NCI-H2029 (cell line): Measurements from ENCODE around the gene UBE2QL1.

ENCODE experiments used
- DNase-seq: peaks from one replicate; lab custom pipeline; 2025; lab: John Stamatoyannopoulos, UW

Gene UBE2QL1

DNA sequence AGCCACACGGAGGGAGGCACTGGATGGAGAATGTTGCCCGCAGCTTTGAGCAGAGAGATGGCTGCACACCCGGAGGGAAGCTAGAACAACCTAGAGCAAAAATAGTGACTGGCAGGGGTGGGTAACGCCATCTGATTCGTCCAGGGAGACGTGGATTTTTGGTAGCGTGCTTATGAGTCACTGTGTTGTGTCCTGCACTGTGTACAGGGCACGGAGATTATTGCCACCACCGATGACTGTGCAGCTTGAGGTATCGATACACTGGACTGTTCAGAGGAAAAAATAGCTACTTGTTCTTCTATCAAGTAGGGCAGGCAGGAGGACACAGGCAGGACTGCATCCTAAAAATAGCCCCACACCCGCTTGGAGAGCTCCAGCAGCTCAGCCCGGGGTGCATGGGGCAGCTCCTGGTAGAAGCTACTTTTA, 6.0 kb downstream of the UBE2QL1 start:
- DNase-seq: no peak

DNA sequence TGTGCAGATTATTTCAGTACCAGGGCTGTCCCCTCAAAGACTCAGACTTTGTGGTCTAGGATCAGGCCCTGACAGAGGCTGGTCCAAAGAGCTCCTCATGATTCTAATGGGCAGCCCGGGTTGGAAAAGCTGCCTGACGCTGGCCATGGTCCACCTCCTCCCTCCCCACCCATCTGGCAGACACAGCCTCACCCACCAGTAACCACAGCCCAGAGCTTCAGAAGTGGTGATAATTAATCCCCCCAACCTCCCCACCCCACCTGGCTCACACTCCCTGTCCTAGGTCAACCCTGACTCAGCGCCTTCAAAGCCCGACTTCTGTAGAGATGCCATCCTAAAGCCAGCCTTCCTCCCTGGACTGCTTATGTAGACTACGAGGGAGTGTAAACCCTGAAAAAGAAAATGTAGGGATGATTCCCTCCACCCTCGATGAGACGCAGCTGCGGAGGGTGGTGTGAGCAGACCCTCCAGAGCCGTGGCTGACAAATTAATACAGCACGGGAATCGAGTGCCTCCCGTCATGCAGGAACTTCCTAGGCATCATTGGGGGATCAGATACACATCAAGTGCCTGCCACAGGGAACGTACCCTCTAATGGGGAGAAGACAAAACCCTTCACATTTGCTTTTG, 7.0 kb downstream of the UBE2QL1 start:
- no peak for DNase-seq

DNA sequence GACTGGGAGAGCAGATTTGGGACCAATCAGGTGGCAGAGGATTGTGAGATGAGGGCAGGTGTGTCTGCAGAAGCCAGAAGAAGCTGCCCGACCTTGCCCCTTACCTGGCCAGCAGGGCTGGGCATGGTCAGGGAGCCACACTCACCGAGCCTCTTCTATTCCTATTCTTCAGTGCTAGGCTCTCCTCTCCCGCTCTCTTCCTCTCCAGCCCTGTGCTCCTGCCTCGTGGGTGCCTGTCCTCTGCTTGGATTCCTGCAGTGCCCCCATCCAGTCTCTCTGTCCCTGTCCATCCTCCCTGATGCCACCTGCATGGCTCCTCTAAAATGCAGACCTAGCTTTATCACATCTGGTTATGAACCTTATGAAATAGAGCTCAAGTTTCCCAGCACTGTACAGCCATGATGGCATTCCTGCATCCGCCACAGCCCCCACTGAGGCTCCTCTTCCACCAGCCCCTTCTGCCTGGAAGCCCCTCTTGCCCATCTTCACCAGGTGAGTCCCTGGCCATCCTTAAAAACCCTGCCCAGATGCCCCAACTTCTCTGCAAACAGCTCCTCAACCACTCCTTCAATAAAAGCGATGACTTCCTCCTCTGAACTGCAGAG, 8.2 kb downstream of the UBE2QL1 start:
- no peak for DNase-seq

DNA sequence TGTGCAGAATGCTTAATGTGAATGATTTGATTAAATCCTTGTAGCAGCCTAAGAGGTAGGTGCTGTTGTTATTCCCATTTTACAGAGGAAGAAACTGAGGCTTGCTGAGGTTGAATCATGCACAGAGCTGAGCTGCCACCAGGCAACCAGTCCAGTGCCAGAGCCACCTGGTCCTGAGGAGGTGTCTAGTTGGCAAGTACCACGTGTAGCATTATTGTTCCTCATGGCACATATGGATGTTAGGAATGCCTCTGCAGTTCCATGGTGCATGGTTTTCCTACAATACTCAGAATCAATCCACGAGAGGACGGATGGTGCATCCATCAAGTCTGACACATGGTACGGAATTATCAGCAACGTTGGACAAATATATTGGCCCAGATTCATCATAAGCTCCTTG, 8.9 kb downstream of the UBE2QL1 start:
- no peak for DNase-seq

DNA sequence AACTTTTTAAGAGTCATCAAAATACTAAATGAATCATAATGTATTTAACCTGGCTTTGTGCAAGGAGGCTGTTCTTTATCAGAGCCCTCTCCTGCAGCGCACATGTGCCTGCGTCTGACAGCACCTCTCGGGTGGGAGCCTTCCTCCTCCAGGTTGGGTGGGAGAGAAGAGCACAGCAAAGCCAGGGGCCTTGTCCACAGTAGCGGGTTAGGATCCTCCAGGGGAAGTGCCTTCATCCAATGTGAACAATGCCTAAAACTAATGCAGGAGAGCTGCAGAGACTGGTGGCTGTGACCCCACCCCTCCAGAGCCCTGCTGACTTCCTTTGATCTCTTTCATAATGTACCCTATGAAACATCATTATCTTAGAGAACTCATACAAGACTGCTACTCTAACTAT, 10.2 kb downstream of the UBE2QL1 start:
- no peak for DNase-seq

DNA sequence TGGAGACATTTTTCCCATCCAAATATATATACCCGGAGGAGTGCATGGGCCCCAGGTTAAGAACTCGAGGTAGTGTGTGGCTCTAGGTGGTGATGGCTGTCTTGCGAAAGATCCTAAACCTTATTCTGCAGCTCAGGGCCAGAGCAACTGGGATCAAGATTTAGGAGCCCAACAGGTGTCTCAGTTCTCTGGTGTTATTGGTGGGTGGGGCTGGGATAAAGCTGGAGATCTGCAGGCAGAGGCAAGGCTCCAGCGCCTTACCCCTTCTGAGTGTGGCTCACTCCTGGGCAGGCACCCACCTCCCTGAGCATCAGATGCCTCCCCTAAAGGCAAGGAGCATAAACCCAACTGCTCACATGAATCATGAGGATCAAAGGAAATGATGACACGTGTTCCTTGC, 11.2 kb downstream of the UBE2QL1 start:
- DNase-seq: no peak

DNA sequence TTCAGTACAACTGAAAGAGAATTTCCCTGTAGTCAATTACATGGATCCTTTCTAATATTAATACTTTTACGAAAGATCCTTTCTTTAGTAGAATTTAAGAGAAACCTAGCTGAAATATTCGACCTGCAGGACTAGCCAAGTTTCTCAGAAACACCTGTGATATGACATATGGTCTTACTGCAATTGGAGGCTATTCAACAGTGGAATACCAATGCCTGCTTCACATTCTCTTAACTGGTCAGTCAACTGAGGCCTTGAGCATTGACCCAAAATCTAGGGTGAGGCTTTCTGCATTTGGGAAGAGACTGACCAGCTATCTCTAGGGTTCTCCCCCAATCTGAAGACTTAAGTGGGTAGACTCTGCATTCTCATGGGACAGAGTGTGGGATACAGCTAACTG, 12.3 kb downstream of the UBE2QL1 start:
- no peak for DNase-seq

DNA sequence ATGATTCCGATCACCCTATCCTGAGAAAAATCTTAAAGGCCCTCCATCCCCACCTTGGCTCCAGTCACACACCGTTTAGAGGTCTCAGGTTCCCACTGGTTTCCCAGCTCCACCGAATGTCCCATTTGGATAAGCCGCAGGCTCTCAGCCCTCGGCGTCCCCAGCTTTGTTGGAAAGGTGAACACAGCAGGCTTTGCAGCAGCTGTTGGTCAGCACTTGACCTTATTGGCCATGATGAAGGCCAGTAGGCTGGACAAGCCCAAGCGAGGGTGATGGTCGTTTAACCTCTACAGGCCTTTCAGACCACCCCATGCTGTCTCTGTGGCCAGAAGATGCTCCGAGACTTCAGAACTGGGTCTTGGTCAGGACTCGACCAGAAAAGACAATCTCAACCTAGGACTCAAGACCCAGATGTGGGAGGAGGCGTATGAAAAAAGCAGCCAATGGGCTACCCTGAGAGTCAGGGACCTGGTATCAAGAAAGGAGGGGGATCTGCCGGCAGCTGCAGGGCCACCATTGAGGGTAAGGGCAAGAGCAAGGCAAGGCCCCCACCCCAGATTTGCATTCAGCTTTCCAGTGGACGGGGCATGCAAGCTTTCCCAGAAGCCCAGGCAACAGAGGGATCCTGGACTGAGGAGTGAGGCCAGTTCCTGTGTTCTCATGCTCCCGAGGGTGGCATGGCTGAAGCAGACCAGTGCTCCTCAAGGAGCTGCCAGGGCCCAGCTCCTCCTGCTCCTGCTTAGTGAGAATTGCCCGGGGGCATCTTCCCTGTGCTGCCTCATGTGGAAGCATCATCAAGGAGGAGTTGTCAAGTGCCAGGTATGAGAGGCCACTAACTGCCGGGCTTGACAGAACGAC, 13.4 kb downstream of the UBE2QL1 start:
- no peak for DNase-seq

DNA sequence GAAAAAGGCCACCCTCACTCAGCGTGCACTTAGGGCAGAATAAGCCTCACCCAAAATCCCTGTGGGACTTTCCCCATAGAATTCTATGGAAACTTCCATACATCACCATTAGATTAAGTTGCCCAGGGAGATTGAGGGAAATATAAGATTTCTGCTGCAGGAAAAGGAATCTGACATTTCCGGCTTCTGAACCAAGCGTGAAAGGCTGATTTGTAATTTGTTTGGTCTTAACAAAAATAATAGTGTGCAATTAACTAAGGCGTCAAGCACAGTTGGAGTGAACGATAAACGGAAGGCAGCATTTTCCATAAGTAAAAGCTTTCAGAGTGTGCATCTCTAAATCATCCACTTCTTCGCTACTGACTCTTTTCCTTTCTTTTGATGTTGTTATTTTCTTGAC, 14.0 kb downstream of the UBE2QL1 start:
- DNase-seq: no peak

DNA sequence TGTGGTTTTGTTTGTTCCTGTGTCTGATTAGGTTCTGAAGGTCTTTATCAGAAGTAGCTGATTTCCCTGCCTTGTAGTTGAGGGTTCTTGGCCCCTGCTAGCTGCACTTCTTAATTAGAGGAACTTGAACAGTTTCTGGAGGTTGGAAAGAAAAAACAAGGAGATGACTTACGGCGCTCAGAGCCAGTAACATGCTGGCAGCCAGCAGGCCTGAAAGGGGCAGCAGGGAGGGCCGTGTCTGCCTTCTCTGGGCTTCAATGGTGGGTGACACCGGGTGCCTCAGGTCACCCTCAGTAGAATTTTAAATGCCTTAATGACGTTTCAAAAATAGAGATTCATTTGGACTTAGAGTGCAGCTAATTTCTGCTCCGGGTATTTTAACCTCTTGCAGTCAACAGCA, 15.8 kb downstream of the UBE2QL1 start:
- DNase-seq: no peak

DNA sequence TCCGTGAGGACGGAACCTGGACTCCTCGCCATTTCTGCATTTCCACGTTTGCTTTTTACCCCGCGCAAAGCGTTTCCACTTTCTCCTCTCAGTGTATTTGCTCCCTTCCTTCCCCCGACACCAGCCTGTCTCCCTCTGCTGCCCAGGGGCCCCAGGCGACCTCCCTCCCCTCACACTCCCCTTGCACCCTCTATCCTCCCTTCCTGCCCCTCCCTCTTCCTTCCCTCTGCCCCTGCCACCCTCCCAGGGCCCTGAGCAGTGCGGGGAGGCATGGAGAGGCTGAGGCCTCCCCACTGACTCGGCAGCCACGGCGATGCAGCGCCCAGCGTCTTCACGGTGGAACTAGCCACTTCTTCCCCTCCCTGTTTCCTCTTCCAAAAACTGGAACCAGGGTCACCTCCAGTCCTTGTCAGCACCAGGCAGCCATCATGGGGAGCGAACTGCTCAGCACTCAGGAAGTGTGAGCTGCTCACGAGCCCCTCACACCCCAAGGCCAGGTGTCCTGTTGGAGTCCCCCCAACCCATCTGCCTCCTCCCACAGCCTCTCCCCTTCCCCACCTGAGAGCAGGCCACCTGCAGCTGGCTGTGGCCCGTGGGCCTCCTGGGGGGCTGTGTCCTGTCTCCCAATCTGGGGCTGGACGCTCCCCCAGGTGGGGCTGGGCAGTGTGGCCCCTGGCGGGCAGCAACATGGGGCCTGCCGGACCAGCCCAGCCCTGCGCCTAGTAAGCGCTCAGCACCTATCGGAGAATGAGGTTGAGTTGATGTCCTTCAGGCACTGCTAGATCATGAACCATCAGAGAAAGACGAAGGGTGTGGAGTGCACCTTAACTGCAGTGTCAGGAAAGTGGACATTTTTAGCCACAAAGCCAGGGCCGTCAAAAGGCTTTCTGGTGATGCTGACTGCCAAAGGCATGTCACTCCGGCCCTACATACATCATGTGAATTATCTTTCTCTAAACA, 17.5 kb downstream of the UBE2QL1 start:
- no peak for DNase-seq

DNA sequence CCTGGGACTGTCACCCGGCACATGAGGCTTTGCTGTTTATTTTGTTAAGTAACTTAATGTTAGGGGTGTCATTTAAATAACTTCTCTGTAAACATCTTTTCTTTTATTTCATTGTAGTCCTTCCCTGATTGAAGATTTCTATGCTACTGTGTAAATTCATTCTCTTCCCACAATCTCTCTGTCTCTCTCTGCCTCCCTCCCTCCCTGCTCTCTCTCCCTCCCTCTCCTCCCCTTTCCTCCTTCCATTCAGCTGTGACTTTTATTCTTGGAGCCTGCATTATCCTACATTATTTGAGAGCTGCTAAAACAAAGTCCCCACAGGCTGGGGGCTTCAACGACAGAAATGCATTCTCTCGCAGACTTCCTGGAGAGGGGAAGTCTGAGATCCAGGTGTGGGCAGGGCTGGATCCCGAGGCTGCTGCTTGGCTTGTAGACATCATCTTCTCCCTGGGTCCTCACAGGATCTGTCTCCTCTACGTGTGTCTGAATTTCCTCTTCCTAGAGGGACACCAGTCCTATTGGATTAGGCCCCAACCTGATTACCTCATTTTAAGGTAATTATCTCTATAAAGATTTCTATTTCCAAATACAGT, 18.4 kb downstream of the UBE2QL1 start:
- no peak for DNase-seq

DNA sequence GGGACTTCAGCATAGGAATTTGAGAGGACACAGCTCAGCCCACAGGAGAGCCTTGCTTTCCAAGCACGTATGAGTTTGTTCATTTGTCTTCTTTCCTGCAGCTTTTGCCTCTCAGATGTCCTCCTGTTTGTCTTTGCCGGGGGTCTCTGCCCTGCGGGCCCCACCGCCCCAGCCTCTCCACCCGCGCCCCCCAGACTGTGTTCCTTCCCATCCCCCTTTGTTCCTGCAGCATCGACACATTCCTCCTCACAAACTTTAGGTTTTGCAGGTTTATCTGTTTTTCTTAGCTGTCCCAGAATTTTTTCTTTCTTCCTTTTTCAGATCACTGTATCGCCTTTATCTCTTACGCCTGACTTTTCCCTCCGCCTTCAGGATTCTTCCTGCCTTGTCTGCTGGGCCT, 18.9 kb downstream of the UBE2QL1 start:
- no peak for DNase-seq

DNA sequence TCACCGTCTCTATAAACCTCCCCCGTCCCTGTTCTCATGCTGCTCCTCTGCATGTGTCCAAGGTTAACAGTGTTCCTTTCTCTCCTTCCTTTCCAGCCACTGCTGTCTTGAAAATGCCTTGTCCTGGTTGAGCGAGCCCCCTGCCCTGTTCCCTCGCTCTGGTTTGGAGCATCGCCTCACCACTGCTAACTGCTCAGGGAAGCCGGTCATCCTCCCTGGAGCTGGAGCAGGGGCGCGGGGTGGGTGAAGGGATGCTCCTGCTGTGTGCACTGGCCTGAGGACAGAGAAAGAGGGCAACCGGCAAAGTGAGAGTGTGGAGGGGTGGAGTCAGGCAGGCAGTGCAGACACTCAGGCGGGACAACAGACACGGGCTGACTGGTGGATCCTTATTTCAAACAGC, 19.4 kb downstream of the UBE2QL1 start:
- no peak for DNase-seq

DNA sequence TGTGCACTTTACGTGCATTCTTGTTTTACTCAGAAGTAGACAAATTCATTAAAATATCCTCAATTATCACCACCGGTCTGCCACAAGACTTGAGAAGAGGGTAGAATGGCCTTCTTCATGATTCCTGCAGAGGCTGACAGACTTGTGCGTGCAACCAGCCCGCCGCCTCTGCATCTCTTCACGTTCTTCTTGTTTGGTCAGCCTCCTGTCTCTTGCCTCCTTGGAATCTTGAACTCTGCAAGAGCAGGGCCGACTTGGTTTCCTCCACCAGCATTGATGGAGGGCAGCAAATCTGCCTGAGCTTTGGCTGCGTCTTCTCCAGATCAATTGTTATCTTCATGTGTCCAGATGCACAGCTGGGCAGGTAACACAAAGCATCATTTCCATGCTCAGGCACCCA, 20.2 kb downstream of the UBE2QL1 start:
- no peak for DNase-seq

DNA sequence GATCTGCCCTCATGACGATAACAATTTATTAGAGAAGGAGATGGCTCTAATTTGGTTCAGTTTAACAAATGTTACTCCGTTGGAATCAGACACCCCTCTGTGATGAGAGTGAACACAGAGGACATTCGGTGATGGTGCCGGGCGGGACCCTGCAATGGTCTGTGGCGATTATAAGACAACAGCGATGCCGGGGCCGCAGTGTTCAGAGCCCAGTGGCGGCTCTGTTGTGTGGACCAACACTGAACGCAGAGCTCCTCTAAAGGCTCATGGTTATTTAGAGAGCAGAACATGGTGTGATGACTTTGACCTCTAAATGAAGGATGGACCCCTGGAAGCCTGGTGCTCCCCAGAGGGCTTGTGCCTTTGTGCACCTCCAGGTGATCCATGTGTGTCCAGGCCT, 21.2 kb downstream of the UBE2QL1 start:
- DNase-seq: no peak

DNA sequence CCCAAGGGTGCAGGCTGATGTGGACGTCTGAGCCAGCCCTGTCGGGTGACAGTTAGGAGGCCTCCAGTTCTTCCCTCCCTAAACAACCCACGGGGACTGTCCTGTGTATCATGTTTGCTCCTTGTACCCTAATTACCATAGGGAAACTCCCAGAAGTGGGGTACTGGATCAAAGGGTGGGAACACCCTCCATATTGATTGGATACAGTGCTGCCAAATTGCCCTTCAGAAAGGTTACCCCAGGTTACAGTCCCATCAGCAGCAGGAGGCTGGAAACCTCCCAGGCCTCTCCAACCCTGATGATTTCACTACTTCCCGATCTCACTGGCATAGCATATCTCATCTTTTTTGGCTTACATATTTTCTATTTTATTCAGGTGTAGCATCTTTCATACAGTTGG, 22.0 kb downstream of the UBE2QL1 start:
- no peak for DNase-seq

DNA sequence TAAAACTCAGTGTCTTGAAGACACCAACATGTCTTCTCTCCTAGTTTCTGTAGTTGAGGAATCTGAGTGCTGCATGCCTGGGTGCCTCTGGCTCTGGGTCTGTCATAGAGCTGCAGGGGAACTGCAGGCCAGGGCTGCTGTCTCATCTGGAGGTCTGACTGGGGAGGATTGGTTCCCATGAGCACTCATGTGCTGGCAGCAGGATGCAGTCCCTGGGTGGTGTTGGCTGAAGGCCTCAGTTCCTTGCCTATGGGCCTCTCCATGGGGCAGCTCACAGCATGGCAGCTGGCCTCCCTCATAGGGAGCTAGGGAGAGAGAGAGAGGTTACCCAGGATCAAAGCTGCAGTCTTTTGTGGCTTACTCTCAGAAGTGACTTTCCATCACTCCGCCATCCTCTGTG, 22.6 kb downstream of the UBE2QL1 start:
- no peak for DNase-seq

DNA sequence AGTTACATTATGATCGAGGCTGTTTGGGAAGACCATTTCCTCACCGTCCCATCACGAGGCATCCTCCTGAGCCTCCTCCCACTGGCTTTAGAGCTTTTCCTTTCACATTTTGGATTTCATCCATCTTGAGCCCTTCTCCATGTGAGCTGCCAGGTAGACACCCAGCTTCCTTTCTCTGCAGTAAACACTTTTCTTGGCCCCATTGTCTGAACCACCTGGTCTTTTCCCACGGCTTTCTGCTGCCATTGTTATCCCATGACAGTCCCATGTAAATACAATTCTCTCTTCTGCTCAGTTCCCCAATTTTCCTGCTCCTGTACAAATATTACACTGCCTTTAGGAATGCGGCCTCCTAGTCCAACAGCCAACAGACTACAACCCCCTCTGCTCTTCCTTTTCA, 24.1 kb downstream of the UBE2QL1 start:
- no peak for DNase-seq

DNA sequence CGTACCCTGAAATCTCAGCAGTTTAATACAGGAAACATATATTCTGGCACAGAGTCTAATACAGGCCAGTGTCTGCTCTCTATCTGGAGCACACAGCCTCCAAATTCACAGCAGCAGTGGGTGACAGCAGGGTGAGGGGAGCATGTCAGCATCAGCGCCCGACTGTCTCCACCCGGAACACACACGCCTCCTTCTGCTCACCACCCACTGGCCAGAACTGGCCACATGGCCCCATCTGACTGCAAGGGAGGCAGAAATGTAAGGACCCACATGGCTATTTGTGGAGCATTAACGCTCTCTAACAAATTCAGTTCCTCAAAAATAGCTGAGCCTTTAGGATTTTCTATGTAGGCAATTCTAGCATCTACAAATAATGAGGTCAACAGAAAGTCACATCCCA, 24.6 kb downstream of the UBE2QL1 start:
- DNase-seq: no peak

DNA sequence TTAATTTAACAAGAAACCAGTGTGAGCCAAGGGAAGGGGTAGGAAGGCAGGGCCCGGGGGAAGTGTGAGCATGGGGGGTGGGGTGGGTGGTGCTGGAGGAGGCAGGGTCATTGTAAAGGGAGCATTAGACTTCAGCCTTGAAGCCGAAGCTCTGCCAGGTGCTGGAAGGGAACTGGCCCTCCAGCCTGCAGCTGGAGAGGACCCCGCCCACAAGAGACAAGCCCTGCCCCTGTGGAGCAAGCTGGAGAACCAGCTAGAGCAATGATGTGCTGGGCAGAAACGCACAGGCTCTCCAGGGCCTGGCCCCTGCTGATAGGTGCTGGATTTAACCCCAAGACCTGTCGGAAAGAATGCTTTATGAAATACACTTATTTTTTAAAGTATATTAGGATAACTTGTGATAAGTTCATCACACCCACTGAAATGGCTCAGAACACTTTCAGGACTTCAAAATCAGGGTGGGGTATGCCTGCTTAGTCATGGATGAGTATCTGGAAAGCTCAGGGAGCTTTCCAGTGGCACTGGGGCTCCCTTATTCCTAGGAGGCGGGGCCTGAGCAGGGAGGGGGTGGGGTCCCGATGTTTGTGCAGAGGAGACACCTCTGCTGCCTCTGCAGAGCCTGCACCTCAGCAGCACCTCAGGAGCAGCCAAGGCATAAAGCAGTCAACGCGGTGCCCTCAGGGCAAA, 27.1 kb downstream of the UBE2QL1 start:
- DNase-seq: peak; percentile 88
